22Rv1 (cell line): ENCODE results near the gene ZC3H12A.

Experiments used
- H3K27ac ChIP-seq: fragments of 450-650 bp; 2 replicates; pipeline ENCODE4 v1.5.1; 2017
- ZFX ChIP-seq: fragments of 450-650 bp; IDR thresholded peaks from 2 replicates; pipeline ENCODE4 v1.6.1; 2017; ENCODE audit warnings: antibody characterized with exemption, borderline replicate concordance
- TF ChIP-seq, protein P1 (sequence below): fragments of 450-650 bp; IDR thresholded peaks from 2 replicates; pipeline ENCODE4 v1.5.1; 2017; ENCODE audit warnings: mild to moderate bottlenecking

ZC3H12A gene

DNA sequence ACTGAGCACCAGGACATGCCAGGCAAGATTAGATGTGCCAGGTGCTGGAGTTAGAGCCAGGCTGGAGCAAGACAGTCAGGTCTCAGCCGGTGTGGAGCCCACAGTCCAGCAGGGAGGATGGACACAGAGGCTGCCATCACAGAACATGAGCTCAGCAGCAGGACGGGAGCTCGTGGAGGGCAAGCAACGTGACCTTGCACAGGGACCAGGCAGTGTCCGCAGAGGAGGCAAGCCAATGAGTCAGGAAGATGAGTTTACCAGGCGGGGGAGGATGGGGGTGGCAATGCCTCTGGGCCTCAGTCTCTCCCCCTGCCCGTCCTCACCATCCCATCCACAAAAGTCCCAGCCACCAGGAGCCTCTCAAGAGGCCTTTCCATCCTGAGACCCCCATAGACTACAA lies 20.7 kb upstream of the ZC3H12A start:
- no peak overlapping the region for H3K27ac ChIP-seq
- TF ChIP-seq ZFX = no peak
- TF ChIP-seq, protein P1, sequence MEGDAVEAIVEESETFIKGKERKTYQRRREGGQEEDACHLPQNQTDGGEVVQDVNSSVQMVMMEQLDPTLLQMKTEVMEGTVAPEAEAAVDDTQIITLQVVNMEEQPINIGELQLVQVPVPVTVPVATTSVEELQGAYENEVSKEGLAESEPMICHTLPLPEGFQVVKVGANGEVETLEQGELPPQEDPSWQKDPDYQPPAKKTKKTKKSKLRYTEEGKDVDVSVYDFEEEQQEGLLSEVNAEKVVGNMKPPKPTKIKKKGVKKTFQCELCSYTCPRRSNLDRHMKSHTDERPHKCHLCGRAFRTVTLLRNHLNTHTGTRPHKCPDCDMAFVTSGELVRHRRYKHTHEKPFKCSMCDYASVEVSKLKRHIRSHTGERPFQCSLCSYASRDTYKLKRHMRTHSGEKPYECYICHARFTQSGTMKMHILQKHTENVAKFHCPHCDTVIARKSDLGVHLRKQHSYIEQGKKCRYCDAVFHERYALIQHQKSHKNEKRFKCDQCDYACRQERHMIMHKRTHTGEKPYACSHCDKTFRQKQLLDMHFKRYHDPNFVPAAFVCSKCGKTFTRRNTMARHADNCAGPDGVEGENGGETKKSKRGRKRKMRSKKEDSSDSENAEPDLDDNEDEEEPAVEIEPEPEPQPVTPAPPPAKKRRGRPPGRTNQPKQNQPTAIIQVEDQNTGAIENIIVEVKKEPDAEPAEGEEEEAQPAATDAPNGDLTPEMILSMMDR = no peak

DNA sequence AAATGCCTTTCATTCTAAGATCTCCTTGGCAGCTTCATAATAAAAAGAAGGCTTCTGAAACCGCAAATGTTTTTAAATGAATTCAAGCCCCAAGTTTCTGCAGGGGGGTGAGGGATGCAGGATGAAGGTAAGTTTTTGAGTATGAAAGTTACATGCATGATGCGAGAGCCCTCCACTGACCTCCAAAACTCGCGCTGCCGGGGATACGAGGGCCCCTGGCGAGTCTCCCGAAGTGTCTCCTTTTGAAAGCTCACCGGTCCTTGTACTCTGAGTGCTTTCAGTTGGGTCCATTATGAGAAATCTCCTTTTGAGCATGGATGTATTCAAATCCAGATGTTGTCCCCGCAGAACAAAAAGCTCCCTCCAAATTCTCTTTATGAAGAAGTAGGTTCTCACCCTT lies 18.9 kb upstream of the ZC3H12A start:
- no peak for TF ChIP-seq ZFX
- TF ChIP-seq, protein P1 = no peak
- H3K27ac ChIP-seq = no peak overlapping the region

DNA sequence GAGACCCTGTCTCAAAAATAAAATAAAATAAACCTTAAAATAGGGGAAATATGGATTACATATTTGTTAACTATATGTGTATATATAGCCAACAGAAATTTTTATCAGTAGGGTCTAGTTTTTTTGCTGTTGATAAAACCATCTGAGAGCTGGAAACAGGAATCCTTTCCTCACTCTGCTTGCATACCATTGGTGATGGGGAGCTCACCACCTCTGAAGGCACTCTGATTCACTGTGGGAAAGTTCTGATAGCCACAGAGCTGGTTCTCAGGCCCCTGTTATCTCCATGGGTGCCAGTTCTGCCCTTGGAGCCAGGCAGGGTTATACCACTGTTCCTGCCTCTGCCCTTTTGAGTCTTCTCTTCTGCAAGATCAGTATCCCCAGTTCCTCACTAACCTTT lies 17.8 kb upstream of the ZC3H12A start:
- no peak for TF ChIP-seq ZFX
- TF ChIP-seq, protein P1 = no peak
- H3K27ac ChIP-seq = no peak overlapping the region

DNA sequence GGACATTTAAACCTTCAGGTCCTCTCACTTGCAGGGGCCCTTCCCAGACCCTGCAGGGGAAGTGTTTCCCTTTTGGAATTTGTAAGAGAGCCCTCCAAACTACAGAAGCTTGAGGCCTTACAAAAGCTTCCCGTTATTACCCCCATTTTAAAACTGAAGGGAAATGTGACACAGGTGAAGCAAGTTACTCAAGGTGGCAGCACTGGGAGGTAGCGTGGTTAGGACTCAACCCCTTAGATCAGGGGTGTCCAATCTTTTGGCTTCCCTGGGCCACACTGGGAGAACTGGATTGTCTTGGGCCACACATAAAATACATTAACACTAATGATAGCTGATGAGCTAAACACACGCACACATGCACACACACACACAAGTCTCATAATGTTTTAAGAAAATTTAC lies 15.8 kb upstream of the ZC3H12A start:
- TF ChIP-seq, protein P1 = no peak
- TF ChIP-seq ZFX = no peak
- H3K27ac ChIP-seq = no peak overlapping the region

DNA sequence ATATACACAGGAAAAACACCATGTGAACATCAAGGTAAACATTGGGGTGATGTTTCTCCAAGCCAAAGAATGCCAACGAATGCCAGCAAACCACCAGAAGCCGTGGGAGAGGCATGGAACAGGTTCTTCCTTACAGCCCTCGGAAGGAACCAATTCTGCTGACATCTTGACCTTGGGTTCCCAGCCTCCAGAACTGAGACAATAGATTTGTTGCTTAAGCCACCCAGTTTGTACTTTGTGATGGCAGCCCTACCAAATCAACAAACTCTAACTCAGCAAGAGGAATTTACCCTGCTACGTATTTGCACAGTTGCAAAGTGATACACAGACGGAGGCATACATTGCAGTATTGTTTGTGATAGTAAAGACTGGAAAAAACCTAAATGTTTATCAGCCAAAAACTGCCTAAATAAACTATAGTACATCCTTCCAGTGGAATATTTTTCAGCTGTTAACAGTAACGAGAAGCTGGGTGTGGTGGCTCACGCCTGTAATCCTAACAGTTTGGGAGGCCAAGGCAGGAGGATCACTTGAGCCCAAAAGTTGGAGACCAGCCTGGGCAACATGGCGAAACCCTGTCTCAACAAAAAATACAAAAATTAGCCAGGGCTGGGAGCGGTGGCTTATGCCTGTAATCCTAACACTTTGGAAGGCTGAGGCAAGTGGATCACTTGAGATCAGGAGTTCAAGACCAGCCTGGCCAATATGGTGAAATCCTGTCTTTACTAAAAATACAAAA lies 12.5 kb upstream of the ZC3H12A start:
- no peak for TF ChIP-seq ZFX
- TF ChIP-seq, protein P1 = no peak
- no peak overlapping the region for H3K27ac ChIP-seq

DNA sequence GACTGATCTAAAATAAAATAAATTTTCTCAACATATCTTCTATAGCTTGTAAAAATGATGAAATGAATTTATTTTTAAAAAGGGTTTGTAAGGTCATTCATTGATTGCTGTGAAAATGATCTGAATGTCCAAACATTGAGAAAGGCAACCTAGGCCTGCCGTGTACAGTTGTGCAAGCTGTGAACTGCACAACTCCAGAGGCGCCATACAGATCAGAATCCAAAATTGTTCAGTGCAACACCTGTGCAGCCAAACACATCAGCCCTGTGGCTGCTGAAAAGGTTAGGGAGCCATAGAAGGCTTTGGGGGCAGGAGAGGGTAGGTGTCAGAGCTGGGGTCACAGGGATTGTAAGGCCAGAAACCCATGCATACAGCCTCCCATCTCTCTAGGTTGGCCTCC lies 9.9 kb upstream of the ZC3H12A start:
- no peak overlapping the region for H3K27ac ChIP-seq
- TF ChIP-seq, protein P1 = no peak
- no peak for TF ChIP-seq ZFX

DNA sequence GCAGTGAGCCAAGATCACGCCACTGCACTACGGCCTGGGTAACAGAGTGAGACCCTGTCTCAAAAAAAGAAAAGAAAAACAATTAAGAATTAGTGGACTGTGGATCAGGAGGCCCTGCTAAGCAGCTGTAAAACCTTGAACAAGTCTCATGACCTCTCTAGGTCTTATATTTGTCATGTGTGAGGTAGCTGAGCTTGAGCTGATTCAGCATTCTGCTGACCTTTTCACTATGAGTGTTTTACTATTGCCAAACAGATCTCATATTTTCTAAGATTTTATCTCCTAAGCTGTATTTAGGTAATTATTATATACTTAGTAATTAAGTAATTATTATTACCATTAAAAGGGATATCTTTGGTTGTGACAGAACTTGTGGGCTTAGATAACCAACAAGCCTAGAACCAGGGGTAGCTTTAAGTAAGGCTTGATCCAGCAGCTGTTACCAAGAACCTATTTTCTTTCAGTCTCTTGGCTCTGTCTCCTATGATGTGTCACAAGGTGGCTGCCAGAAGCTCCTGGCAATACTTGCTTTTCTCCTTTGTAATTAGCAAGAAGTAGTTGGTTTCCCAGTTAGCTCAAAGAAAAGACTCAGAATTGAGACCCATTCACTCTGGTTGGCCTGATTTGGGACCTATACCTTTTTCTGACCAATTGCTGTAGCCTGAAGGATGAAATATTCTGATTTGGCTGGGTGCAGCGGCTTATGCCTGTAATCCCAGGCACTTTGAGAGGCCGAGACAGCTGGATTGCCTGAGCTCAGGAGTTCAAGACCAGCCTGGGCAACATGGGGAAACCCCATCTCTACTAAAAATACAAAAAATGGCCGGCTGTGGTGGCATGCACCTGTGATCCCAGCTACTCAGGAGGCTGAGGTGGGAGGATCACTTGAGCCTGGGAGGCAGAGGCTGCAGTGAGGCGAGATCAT lies 8.5 kb upstream of the ZC3H12A start:
- H3K27ac ChIP-seq = no peak overlapping the region
- TF ChIP-seq, protein P1 = no peak
- TF ChIP-seq ZFX = no peak
